Right atrium auricular region (tissue), 2 donors: ENCODE measurements around the gene IGFN1. TPM values are rescaled to one million over a fixed set of nuclear protein-coding genes. Genes with fewer than 3 reads are reported as not detected.

Experiments used
- DNase-seq: peaks from one replicate; pipeline ENCODE4 v3.0.0-alpha.2; 2019; ENCODE audit warnings: low spot score
- H3K27ac ChIP-seq, 2 donors: fragments of 200-600 bp; sonication (generic); 1 replicate in 1 of 2; 2 replicates in 1 of 2; pipeline ENCODE4 v1.5.1; 2016 to 2019
- H3K27me3 ChIP-seq, 2 donors: fragments of 200-600 bp; sonication (generic); one replicate each; pipeline versions ENCODE4 v1.5.1 to v1.6.0; 2017 to 2019
- H3K36me3 ChIP-seq: fragments of 200-600 bp; sonication (generic); one replicate; pipeline ENCODE4 v1.5.1; 2016
- H3K4me1 ChIP-seq, 2 donors: fragments of 200-600 bp; sonication (generic); one replicate each; pipeline versions ENCODE4 v1.5.1 to v1.6.0; 2017 to 2019
- H3K4me3 ChIP-seq, 2 donors: fragments of 200-600 bp; sonication (generic); 1 replicate in 1 of 2; 2 replicates in 1 of 2; pipeline ENCODE4 v1.5.1; 2017 to 2019; ENCODE audit warnings: mild to moderate bottlenecking in 1 of 2, moderate library complexity in 1 of 2
- H3K9me3 ChIP-seq, 2 donors: fragments of 200-600 bp; sonication (generic); one replicate each; pipeline ENCODE4 v1.5.1; 2019
- total RNA-seq, 2 donors: library from RNA; depleted of rRNA; stranded (reverse); fragments of >200 nt; gene quantifications; one replicate each; pipeline ENCODE4 v1.1.0, GENCODE V29; 2016
- TF ChIP-seq, protein P1 (sequence below), 2 donors: fragments of 200-600 bp; sonication (generic); IDR thresholded peaks; one replicate each; pipeline ENCODE4 v1.5.1; 2019; ENCODE audit warnings: antibody characterized with exemption in 2 of 2

The IGFN1 gene
- total RNA-seq, 2 donors from 2014 or later: not detected

DNA sequence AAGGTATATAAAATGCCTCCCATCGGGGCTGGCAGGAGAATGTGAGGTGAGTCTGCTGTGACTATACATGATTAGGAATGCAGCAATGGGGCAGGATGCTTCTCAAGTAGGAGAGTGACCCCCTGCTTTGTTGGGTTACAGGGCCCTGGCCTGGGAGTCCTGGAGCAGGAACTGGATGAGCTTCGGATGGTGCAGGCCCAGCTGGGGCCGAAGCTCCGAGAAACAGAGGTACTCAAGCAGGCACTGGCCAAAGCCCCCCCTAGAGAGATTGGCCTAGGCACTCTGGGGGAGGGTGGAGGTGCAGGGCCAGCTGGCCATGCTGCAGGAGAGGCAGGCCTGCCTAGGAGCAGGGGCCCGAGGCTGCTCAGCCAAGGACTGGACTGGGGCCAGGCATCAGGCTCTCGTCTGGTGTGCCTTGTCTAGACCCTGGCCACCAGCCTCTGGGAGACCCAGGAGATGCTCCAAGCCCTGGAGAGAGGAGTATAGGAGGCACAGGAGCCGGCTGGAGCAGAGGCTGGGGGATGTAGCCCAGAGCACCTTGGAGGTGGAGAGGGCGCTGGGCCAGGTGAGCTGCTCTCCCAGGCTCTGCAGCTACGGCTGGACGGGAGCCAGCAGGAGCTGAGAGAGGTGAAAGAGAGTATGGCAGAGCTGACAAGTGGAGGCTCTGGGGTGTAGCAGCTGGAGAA is 59.8 kb downstream of the IGFN1 start:
- no peaks in the 10 kb centered on the region for H3K9me3 ChIP-seq
- no peaks in the 10 kb centered on the region for H3K36me3 ChIP-seq
- H3K4me1 ChIP-seq: no peaks in the 10 kb centered on the region
- H3K4me3 ChIP-seq: no peak overlapping the region
- no peaks in the 10 kb centered on the region for H3K27me3 ChIP-seq
- no peak overlapping the region for H3K27ac ChIP-seq
- TF ChIP-seq, protein P1, sequence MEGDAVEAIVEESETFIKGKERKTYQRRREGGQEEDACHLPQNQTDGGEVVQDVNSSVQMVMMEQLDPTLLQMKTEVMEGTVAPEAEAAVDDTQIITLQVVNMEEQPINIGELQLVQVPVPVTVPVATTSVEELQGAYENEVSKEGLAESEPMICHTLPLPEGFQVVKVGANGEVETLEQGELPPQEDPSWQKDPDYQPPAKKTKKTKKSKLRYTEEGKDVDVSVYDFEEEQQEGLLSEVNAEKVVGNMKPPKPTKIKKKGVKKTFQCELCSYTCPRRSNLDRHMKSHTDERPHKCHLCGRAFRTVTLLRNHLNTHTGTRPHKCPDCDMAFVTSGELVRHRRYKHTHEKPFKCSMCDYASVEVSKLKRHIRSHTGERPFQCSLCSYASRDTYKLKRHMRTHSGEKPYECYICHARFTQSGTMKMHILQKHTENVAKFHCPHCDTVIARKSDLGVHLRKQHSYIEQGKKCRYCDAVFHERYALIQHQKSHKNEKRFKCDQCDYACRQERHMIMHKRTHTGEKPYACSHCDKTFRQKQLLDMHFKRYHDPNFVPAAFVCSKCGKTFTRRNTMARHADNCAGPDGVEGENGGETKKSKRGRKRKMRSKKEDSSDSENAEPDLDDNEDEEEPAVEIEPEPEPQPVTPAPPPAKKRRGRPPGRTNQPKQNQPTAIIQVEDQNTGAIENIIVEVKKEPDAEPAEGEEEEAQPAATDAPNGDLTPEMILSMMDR (IDR thresholded peaks at IDR 0.05): no peak
- DNase-seq: no peak

DNA sequence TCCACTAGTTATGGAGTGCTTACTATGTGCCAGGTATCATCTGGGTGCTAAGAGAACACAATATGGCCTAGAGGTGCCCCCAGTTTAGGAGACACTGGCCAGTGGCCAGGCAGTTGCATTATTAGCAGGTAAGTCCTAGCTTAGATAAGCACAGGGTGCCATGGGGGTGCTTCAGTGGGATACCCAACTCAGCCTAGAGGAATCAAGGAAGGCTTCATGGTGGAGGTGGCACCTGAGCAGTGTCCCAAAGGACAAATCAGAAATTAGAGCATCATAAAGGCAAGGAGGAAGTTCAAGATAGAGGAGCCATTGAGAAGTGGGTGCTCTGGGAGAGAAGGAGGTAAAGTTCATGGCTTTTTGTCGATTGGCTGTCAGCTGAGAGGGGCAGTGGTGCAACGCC is 60.8 kb downstream of the IGFN1 start:
- TF ChIP-seq, protein P1 (IDR thresholded peaks at IDR 0.05): no peak
- Histone ChIP-seq H3K4me1 (no peaks in the 10 kb centered on the region), H3K27me3 (no peaks in the 10 kb centered on the region)

DNA sequence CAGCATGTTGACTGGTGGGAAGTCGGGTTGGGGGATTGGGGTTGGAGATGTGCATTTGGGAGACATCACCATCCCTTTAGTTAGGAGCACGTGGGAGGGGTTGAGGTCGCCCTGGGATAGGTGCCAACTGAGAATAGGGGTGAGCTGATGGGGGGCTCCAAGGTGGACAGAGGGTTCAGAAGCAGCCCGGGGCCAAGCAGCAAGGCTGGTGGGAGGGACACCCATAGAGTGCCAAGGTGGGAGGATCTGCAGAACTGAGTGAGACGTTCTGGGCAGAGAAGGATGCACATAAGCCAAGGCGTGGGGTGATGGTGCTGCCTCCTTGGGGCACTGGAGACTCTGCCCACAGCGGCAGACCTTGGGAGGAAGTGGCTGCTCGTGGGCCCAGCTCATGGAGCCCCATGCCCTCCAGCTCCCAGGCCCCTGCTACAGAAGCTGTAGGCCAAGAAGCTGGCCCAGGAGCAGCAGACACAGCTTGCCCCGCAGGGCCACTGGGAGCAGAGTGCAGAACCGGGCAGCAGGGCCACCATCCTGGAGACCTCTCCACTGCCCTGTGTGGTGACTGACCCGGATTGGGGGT is 61.3 kb downstream of the IGFN1 start:
- Histone ChIP-seq H3K4me1 (no peaks in the 10 kb centered on the region), H3K27me3 (no peaks in the 10 kb centered on the region), H3K9me3 (no peaks in the 10 kb centered on the region), H3K36me3 (no peaks in the 10 kb centered on the region), H3K27ac (no peak overlapping the region), H3K4me3 (no peak overlapping the region)
- DNase-seq: no peak
- TF ChIP-seq, protein P1 (IDR thresholded peaks at IDR 0.05): no peak

More for the DNA sequence above, 60.8 kb downstream of the IGFN1 start:
- DNase-seq: no peak
- no peak overlapping the region for H3K27ac ChIP-seq
- H3K4me3 ChIP-seq: no peak overlapping the region
- no peaks in the 10 kb centered on the region for H3K36me3 ChIP-seq
- no peaks in the 10 kb centered on the region for H3K9me3 ChIP-seq

DNA sequence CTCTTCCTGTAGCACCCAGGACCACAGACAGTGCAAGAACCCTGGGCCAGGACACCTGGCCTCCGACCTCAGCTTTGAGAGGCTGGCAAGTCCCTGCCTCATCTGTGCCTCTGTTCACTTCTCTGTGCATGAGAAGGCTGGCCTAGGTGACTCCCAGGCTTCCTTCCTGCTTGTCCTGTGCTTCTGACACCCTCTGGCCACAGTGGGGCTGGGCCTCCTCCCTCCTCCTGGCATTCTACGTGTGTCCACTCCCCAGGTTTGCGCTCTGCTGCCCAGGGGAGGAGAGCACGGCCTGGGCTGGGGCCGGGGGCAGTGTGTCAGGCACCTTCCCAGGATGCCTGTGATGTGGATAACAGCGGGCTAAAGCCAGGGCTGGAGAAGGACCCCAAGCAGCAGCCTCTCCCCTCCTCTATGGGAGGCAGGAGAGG is 62.3 kb downstream of the IGFN1 start:
- DNase-seq: no peak
- Histone ChIP-seq H3K4me3 (no peak overlapping the region), H3K27me3 (no peaks in the 10 kb centered on the region), H3K9me3 (no peaks in the 10 kb centered on the region), H3K4me1 (no peaks in the 10 kb centered on the region), H3K27ac (no peak overlapping the region), H3K36me3 (no peaks in the 10 kb centered on the region)
- TF ChIP-seq, protein P1 (IDR thresholded peaks at IDR 0.05): no peak

DNA sequence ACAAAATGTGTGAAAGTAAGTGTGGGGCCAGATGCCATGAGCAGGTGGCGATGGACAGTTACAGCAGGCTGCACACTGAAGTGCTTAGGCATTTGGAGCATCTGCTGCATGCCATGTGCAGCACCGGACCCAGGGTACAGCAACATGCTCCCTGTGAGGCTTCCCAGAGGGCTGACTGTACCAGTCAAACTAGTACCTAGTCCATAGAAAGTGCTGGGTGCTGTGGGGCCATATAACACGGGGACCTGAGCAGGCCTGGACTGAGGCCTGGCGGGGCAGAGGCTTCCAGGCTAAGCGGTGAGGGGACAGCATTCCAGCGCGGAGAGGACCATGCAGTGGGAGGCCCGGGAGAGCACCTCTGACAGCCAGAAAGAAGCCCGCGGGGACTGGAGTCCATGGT is 62.8 kb downstream of the IGFN1 start:
- Histone ChIP-seq H3K9me3 (no peaks in the 10 kb centered on the region), H3K4me1 (no peaks in the 10 kb centered on the region), H3K27ac (no peak overlapping the region), H3K27me3 (no peaks in the 10 kb centered on the region), H3K4me3 (no peak overlapping the region), H3K36me3 (no peaks in the 10 kb centered on the region)
- peak; percentile 13 for DNase-seq
- TF ChIP-seq, protein P1 (IDR thresholded peaks at IDR 0.05): no peak
